WI38 (cell line): ENCODE data around the gene STH.

ENCODE experiments used
- H3K4me3 ChIP-seq: 2 replicates; pipeline ENCODE4 v1.5.1; 2011; ENCODE audit warnings: low read depth, mild to moderate bottlenecking, control low read depth, low read length
- CTCF ChIP-seq: IDR thresholded peaks from 2 replicates; pipeline ENCODE4 v1.5.1; 2012; ENCODE audit warnings: low read depth, mild to moderate bottlenecking, control low read depth, low read length

The STH gene

GRCh38 chr17:46042246-46042645 lies 43.2 kb downstream of the STH start:
- no peak overlapping the region for H3K4me3 ChIP-seq
- TF ChIP-seq CTCF, result no peak

DNA sequence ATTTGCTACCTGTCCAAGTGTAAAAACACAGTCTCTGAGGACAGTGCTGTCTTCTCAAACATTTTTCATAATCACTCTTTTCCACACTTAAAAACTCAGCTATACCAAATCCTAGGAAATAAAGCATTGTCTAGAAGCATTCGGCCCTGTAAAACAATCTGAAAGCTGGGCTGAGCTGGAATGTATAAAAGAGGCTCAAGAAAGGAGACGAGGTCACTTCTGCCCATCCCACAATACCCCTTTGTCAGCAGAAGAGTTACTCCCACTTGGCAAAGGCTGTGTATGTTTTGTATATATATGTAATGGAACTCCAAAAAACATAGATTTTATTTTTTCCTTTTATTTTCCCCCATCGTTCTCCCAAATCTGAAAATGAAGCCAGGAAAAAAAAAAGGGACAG lies 43.9 kb downstream of the STH start:
- no peak for TF ChIP-seq CTCF
- no peak overlapping the region for H3K4me3 ChIP-seq

GRCh38 chr17:46043606-46044005 lies 44.6 kb downstream of the STH start:
- H3K4me3 ChIP-seq, result no peak overlapping the region
- TF ChIP-seq CTCF, result no peak

GRCh38 chr17:46044286-46044928 lies 45.4 kb downstream of the STH start:
- TF ChIP-seq CTCF, result peak; percentile 79
- no peak overlapping the region for H3K4me3 ChIP-seq

- no peak overlapping the region for H3K4me3 ChIP-seq
- no peak for TF ChIP-seq CTCF
These were observed 45.9 kb downstream of the STH start for GRCh38 chr17:46044989-46045388.

DNA sequence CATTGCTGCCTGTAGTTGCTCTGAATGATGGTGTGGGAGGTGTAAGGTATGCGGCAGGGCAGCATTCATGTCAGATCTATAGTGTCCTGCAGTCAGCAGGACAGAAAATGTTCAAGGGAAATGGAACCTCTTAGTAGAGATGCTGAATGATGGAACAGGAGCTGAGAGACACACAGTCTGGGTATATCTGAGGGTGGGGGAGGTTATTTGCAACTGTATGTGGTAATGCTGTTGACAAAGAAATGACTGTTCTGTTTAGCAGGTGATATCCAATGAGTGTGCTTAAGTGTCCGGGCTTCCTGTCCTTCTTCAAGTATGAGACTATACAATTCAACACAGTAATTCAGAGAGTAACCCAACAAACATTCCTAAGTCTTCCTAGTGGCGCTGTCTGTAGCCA lies 46.6 kb downstream of the STH start:
- H3K4me3 ChIP-seq, result no peak overlapping the region
- no peak for TF ChIP-seq CTCF

DNA sequence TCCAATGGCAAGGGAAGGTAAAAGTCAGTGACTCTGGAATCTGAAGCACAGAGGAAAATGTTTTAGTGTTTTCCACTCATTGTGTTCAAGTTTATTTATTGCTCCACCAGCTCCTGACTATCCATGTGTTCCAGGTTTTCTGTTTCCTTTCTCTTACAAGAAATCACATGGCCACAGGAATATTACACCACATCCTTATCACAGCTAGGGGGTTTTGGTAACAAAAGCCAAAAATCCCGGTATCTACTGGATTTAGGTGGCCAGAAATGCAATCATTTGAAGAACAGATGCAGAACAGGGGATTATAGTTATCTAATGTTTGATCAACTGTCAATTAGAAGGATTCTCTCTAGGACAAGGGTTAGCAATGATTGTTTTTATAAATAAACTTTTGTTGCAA lies 47.9 kb downstream of the STH start:
- TF ChIP-seq CTCF, result no peak
- H3K4me3 ChIP-seq, result no peak overlapping the region
